Glomerular visceral epithelial cell (primary cell): ENCODE data around the gene MRPL38.

ENCODE experiments used
- DNase-seq: peaks from one replicate; pipeline ENCODE4 v3.0.0-alpha.2; 2016; ENCODE audit errors: extremely low spot score

Gene MRPL38

GRCh38 chr17:75919611-75920010 is 14.9 kb upstream of the MRPL38 start:
- DNase-seq: no peak

GRCh38 chr17:75917917-75918445 is 13.3 kb upstream of the MRPL38 start:
- DNase-seq: no peak

GRCh38 chr17:75917141-75917916 is 12.6 kb upstream of the MRPL38 start:
- DNase-seq: no peak

DNA sequence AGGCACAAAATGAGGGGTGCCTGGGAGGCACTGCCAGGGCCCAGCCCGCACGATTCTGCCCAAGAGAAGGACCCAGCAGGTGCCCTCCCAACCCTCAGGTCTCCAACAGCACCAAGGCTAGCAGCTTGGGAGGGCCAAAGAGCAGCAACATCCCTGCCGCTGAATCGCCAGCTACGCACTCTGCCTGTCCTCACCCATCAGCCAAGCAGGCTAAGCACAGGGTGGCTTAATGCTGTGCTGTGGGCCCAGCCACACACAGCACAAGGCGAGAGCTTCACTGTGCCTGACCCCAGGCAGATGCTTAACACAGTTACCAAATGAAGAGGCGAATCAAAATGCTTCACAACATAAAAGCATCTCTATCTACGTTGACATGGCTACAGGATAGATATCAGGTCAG is 10.6 kb upstream of the MRPL38 start:
- no peak for DNase-seq

DNA sequence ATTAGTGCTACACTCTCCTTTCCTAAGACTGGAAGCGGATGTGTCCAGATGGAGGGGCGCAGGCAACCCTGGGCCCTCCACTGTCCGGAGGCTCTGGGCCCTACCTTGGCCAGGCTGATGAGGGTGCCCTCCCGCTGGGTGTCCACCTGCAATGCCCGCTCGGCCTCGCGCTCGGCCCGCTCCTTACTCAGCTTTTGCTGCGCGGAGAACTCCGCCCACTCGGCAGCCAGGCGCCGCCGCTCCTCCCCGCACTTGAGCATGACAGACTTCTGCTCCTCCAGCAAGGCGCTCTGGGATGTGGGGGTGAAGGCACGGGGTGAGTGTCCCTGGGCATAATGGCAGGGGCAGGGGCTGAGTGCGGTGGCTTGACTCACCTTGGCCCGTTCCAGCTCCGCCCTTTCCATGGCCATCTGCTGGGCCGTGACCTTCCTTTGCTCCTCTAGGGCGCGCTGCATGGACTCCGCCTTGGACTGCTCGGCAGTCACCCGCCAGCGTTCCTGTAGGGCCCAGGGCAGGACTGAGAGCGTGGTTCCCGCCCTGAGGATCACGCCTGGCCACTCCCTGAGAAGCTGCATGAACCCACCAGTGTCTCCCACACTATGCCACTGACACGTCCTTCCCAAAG is 10.1 kb upstream of the MRPL38 start:
- DNase-seq: no peak

GRCh38 chr17:75913537-75914210 is 9.0 kb upstream of the MRPL38 start:
- DNase-seq: no peak

DNA sequence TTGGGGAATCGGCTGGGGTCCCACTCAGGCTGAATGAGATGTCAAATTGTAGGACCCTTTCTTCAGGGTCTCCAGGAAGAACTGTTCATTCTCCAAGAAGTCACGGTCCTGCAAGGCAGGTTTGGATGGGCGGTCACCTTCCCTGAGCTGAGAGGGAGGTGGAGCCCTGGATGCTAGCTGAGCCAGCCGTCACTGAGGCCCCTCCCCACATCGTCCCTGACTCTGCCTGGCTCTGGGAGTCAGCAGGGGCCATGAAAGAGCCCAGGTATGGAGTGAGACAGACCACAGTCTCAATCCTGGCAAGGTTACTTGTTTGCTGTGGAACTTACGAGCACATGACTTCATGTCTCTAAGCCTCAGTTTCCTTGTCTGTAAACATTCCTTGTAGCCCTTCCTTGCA is 6.0 kb upstream of the MRPL38 start:
- DNase-seq: no peak

DNA sequence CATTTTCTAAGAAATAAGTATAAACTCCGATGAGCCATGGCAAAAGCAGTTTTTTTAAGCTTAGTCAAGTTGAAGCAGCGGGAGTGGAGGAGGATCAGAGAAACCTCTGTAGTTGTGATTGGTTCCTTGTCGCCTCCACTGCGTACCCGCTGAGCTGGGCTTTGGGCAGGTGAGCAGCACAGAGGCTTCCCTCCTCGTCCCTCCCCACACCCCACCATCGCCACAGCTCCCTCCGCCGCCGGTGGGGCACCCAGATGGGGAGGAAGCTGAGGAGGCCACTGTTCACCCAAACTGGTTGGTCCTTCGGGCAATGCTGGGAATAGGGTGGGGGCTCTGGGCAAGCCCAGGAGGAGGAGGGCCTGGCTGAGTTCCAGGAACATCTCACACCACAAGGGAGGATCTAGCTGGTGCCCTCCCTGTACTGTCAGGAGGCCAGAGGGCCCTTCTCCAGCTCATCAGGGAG is 5.2 kb upstream of the MRPL38 start:
- DNase-seq: no peak

DNA sequence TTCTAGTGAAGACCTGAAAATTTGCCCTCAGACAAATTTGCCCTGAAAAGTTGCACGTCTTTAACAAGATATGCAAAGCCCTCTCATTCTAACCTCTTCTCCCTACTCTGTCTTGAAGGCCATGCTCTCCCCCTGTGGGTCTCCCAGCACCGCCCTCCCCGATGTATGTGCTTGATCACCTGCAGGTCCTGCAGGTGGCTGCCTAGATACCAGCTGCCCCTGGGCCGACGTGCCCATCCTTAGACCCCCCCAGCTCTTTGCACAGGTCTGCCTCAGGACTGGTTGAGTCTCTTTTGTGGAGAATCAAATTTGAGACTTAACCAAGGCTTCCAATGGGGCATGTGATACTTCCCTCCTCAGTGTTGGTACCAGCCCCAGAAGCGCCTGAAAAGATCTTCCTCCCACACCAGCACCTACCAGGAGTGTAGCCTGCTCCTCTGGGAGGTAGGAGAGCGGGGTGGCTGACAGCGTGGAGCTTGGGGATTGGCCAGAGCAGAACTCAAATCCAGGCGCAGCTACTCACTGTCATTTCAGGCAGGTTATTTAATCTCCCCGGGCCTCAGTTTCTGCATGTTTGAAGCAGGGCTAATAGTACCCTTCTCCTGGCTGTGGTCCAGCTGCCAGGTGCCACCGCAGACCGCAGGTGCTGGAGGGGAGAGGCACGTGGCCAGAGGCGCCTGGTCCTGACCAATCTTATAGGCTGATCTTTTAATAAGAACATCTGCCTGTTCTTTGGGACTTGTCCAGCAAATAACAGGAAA is 4.5 kb upstream of the MRPL38 start:
- no peak for DNase-seq

- DNase-seq: no peak
Observed at GRCh38 chr17:75908201-75908600, 3.5 kb upstream of the MRPL38 start.

DNA sequence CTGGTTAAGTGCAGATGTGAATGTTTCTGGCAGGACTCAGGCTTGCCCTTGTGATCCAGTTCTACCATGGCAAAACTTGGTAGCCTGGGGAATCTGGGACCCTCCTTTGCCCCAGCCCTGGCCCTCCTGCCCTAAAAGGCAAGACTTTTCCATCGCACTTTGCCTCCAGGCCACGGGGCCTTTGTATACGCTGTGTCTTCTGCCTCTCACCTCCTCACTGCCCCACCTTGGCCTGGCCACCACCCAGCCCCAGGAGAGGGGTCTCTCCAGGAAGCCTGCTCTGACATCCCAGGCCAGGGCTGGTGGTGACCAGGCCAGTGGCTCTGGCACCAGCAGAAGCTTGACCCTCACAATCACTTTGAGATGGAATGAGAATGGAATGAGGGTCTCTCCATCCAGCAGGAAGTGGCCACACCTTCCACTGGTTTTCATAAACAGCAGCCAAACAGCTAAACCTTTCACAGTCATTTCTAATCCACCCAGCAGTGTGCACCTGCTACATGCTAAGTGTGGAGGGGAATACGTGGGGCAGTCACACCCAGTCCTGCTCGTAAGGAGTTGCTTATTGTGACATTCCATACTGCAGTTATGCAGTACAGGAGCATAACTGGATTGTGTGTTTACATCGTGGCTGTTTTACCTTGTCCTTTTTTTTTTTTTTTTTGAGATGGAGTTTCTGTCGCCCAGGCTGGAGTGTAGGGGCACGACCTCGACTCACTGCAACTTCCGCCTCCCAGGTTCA is 1.6 kb upstream of the MRPL38 start:
- no peak for DNase-seq

GRCh38 chr17:75902406-75902805 is 2.3 kb downstream of the MRPL38 start:
- peak; percentile 25 for DNase-seq

GRCh38 chr17:75901727-75902126 is 3.0 kb downstream of the MRPL38 start:
- DNase-seq: no peak

GRCh38 chr17:75900691-75901533 is 3.8 kb downstream of the MRPL38 start:
- DNase-seq: no peak

- no peak for DNase-seq
Observed at GRCh38 chr17:75899767-75900468, 4.8 kb downstream of the MRPL38 start.

DNA sequence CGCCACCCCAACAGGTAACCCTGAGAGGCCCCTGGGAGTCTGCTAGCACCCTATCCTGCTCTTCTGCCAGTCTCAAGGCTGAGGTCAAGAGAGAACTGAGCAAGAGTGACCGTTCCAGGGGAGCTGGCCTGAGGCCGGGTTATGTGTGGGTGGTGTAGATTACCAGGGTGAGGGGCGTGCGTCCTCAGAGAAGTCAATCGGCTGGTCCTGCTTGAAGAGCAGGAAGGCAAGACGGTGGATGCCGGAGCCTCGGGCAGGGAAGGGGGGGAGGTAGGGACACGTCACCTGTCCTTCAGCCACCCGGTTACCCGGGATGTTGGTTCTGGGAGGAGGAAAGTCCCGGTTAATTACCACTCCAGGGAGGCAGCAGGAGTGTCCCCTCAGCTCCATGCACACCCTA is 5.3 kb downstream of the MRPL38 start:
- no peak for DNase-seq

- no peak for DNase-seq
Observed at GRCh38 chr17:75898791-75899190, 5.9 kb downstream of the MRPL38 start.

DNA sequence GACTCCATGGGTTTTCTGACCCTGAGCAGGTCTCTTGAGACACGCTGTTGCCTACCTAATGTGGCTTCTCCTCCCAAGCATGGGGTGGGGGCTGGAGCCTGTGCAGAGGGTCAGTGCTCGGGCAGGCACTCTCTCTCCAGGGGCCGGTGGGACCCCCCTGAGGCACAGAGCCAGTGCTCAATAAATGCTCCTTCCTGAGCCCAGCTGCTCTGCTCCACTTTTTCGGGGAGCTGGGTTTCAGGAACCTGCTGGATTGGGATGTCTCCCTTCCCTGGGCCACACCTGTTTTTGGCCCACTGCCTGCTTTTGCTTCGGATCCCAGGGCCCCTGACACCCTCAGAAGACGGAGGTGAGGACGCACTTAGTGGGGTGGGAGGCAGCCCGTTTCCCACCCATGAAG is 6.6 kb downstream of the MRPL38 start:
- no peak for DNase-seq

DNA sequence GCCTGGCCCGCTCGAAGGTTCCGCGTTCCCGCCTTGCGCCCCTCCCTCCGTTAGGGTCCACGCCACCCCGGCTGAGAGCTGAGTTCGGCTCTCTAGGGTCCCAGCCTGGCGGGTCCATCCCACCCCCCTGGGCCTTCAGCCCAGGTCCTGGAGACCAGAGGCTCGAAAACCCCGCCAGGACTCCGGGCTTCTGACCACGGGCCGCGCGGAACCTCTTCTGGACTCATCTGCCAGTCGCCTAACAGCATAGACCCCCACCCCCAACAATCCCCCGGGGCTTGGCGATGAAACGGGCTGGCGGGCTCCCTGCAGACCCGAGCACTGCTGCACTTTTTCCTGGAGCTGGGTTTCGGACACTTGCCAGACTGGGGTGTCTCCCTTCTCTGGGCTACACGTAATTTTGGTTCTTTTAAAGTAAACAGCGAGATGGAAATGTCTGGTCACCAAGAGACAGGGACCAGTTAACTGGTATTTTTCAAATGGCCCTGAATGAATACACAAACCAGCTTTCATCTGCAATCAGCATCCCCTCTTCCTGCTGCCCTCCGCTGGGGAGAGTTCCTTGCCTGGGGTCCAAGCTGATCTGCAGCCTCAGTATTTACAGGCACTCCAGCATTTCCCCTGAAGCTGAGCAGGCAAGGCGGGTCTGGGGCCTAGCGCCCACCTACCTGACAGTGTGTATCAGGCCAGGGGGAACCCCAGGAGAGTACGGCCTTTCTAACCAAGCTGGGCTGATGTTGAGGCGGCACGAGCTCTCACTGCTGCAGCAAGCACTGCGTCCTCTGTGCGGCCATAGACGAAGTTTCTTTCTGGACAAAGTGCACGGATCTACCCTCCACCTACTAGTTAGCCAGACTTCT is 7.3 kb downstream of the MRPL38 start:
- DNase-seq: no peak
